HG02970 (cell line): ENCODE results near the gene RNF227.

Experiments used
- ATAC-seq: cut with Tn5 transposase; IDR thresholded peaks from one replicate; pipeline ENCODE4 v1.9.1; 2021; ENCODE audit warnings: mild to moderate bottlenecking, moderate library complexity, moderate number of reproducible peaks; ENCODE audit not compliant: unreplicated experiment, low FRiP score

RNF227 gene

GRCh38 chr17:7930841-7931631 is 14.9 kb upstream of the RNF227 start:
- no peak for ATAC-seq

GRCh38 chr17:7929158-7930023 is 13.3 kb upstream of the RNF227 start, which contains the start of gene KCNAB3:
TSS of gene KCNAB3 (minus strand) at chr17:7929856. CDS start at chr17:7929435, 421 bp downstream.
- no peak for ATAC-seq

GRCh38 chr17:7927596-7927995 is 11.5 kb upstream of the RNF227 start:
- no peak for ATAC-seq

DNA sequence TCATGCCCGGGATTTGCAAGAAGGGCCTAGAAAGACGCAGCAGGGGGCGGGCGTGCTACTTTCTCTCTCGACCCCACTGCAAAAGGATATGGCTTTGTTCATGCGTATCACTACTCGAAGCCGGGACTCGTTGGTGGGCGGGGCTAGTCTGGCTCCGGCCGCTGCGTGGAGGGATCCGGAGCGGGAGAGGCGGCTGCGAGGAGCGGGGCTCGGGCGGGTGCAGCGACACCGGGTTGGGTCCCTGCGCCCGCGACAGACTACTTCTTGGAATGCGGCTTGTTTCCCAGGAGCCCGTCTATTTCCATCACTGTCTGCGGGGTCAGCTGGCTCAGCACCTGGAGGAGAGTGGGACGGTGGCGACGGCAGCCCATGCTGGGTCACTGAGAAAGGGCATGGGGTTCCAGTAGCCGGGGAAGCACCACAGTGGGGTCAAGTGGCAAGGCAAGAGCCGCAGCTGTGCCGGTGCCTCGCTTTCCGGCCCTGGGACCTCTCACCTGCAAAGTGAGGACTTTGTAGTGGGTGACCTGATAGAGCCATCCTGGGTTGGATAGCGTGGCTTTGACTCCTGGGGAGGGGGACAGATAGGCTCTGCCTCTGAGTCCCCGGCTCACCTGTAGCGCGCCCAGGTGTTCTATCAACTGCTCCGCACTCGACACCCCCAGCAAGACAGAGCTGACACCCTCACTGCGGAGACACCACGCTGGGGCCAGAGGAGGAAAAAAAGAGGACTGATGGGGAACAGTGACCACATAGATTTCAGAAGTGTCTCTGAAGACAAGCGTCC is 6.9 kb upstream of the RNF227 start:
- ATAC-seq, result no peak

GRCh38 chr17:7922269-7922844 is 6.3 kb upstream of the RNF227 start:
- ATAC-seq, result no peak

DNA sequence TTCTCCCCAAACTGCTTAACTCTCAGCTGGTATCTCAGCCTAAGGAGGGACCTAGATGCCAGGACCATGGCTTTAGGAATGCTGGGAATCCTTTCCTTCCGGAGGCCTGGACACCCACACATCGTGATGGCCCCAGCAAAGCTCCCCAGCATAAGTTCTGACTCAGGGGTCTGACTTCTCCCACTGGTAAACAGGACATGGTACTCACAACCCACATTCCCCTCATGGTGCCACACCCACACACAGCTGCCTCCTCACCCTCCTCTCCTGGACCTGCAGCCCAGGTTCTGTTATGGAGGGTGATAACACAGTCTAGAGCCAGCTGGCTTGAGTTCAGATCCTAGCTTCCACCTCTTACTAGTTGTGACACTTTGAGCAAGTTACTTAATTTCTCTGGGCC is 719 bp upstream of the RNF227 start:
- ATAC-seq, result no peak

DNA sequence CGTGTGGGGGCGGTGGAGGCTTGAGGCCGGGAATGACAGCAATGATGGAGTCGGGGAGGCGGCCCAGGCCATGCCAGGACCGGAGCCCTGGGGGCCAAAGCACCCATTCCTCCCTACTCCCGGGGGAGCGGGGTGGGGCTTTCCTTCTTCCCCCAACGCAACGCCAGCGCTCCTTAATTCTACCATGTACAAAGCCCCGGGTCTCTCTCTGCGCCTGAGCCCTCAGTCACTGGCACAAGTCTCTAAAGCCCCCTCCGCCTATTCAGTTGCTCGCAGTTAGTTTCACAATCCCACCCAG is 245 bp upstream of the RNF227 start:
- peak; percentile 3 for ATAC-seq

- no peak for ATAC-seq
These were observed 894 bp downstream of the RNF227 start for GRCh38 chr17:7915179-7915610.

- ATAC-seq, result no peak
These were observed 3.1 kb downstream of the RNF227 start for GRCh38 chr17:7912927-7913524.

DNA sequence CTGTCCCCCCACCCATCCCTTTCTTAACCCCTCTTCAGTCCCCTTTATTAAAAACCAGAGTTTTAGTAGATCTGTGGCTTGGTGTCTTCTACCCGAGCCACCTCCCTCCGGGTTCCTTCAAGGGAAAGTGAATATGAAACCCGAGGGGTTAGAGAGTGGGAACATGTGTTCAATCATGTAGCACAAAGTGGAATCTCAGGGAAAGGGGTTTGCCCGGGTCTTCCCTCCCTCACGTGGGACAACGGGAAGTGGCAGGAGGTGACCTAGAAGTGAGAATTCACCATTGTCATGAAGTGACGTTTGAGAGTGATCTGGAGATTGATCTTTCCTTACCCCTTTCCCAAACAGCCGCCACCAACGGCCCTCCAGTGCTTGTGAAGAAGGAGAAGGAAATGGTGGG is 5.0 kb downstream of the RNF227 start:
- ATAC-seq, result no peak

GRCh38 chr17:7910711-7911110 is 5.4 kb downstream of the RNF227 start:
- ATAC-seq, result no peak

DNA sequence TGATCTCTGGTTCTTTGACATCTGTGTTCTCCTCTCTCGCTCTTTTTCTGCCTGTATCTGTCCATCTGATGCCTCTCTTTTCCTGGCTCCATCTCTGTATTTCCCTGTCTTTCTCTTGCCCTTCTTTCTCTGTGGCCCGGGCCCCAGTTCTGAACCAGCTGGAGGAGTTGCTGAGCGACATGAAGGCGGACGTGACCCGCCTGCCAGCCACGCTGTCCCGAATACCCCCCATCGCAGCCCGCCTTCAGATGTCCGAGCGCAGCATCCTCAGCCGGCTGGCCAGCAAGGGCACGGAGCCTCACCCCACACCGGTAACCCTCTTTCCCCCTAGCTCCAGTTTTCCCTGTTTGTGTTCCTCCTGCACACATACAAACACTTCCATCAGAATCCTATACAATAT is 5.8 kb downstream of the RNF227 start:
- ATAC-seq, result no peak

- ATAC-seq, result no peak
These were observed 7.0 kb downstream of the RNF227 start for GRCh38 chr17:7909089-7909488.

- ATAC-seq, result no peak
These were observed 12.7 kb downstream of the RNF227 start for GRCh38 chr17:7903154-7904103.

- no peak for ATAC-seq
These were observed 18.3 kb downstream of the RNF227 start for GRCh38 chr17:7897773-7898172.

DNA sequence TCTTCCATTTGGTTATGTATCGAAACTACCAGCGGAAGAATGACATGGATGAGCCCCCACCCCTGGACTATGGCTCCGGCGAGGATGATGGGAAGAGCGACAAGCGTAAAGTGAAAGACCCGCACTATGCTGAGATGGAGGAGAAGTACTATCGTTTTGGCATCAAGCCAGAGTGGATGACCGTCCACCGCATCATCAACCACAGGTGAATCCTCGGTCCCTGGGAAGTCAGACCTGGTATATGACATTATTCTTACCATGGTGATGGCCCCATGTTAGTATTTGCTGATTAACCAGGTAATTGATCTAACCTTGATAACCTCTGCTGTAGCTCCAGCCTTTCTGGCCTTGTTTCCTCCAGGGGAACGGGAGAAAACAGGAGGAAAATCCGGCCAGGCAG is 19.0 kb downstream of the RNF227 start:
- ATAC-seq, result no peak

- no peak for ATAC-seq
These were observed 21.2 kb downstream of the RNF227 start for GRCh38 chr17:7894866-7895265.

- no peak for ATAC-seq
These were observed 21.9 kb downstream of the RNF227 start for GRCh38 chr17:7894226-7894625.
